ENCODE data around the gene SPAG17. TPM values are rescaled to one million over a fixed set of nuclear protein-coding genes. Genes with fewer than 3 reads are reported as not detected.

The SPAG17 gene
- total RNA-seq, 6 donors from 2014 or later, result 0.26 to 94.3 (median 11.3) TPM

- 74 to 88% methylated on average over 3 of the region's 3 CpGs for WGBS, 2 donors
Measured at GRCh38 chr1:118023199-118023598, 161.8 kb downstream of the SPAG17 start.

DNA sequence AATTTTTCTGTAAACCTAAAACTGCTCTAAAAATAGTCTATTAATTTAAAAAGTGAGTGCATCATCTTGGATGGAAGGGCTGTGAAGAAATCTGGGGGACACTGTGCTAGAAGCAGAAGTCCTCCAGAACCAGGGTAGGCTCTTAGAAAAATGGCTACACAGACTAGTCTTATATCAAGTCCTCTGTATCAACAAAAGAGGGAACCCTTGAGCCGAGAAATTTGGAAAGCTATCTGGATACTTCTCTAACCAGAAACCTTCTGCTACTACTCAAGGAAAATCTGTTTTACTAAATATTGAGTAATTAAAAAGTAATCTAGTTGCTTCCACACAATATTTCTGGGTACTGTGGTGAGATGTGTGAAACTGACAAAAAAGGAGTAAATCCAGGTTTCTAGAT, 163.4 kb downstream of the SPAG17 start:
- no peak for DNase-seq
- TF ChIP-seq POLR2A (IDR thresholded peaks at IDR 0.05), result no peak
- TF ChIP-seq, protein P1, sequence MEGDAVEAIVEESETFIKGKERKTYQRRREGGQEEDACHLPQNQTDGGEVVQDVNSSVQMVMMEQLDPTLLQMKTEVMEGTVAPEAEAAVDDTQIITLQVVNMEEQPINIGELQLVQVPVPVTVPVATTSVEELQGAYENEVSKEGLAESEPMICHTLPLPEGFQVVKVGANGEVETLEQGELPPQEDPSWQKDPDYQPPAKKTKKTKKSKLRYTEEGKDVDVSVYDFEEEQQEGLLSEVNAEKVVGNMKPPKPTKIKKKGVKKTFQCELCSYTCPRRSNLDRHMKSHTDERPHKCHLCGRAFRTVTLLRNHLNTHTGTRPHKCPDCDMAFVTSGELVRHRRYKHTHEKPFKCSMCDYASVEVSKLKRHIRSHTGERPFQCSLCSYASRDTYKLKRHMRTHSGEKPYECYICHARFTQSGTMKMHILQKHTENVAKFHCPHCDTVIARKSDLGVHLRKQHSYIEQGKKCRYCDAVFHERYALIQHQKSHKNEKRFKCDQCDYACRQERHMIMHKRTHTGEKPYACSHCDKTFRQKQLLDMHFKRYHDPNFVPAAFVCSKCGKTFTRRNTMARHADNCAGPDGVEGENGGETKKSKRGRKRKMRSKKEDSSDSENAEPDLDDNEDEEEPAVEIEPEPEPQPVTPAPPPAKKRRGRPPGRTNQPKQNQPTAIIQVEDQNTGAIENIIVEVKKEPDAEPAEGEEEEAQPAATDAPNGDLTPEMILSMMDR (IDR thresholded peaks at IDR 0.05), result no peak
- no peak for TF ChIP-seq POLR2AphosphoS5 (IDR thresholded peaks at IDR 0.05)
- TF ChIP-seq EP300 (IDR thresholded peaks at IDR 0.05), result no peak

More at GRCh38 chr1:118023199-118023598, 161.8 kb downstream of the SPAG17 start:
- TF ChIP-seq, protein P1 (IDR thresholded peaks at IDR 0.05), result no peak
- TF ChIP-seq POLR2A (IDR thresholded peaks at IDR 0.05) (no peak), EP300 (IDR thresholded peaks at IDR 0.05) (no peak), POLR2AphosphoS5 (IDR thresholded peaks at IDR 0.05) (no peak)
- H3K36me3 ChIP-seq, result no peaks in the 10 kb centered on the region
- no peak for ATAC-seq (ENCODE audit: low FRiP score in 2 of 2)
- no peaks in the 10 kb centered on the region for H3K4me1 ChIP-seq
- no peaks in the 10 kb centered on the region for H3K9me3 ChIP-seq
- no peak overlapping the region for H3K4me3 ChIP-seq
- no peak for DNase-seq
- H3K27me3 ChIP-seq, result no peaks in the 10 kb centered on the region
- no peak overlapping the region for H3K27ac ChIP-seq

DNA sequence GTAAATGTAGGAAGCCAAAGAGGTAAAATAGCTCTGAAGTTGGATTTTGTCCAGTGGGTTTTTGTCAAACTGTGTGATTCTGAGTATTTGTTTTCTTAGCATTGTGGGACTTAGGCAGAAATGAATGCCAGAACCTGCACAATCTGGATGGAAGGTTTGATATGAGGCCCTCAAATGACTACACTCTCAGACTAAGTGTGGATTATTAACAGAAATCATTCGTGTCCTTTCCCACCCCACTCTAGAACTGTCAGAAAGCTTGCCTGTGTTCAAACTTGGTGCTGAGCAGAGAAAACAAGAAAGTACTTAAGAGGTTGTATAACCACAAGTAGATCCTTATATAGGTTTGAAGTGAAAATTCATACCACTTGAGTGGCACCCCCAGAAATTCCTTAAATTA, 167.0 kb downstream of the SPAG17 start:
- H3K27ac ChIP-seq, result no peak overlapping the region
- TF ChIP-seq POLR2A (IDR thresholded peaks at IDR 0.05), result no peak
- TF ChIP-seq POLR2AphosphoS5 (IDR thresholded peaks at IDR 0.05), result no peak
- TF ChIP-seq EP300 (IDR thresholded peaks at IDR 0.05), result no peak
- TF ChIP-seq, protein P1 (IDR thresholded peaks at IDR 0.05), result no peak
- no peaks in the 10 kb centered on the region for H3K27me3 ChIP-seq
- H3K36me3 ChIP-seq, result no peaks in the 10 kb centered on the region
- ATAC-seq (ENCODE audit: low FRiP score in 2 of 2) (no peak), DNase-seq (no peak)
- WGBS, 2 donors, result 48 to 92% methylated on average over 1 of the region's 1 CpG
- H3K9me3 ChIP-seq, result no peaks in the 10 kb centered on the region
- H3K4me3 ChIP-seq, result no peak overlapping the region
- no peaks in the 10 kb centered on the region for H3K4me1 ChIP-seq

More for the DNA sequence above, 163.4 kb downstream of the SPAG17 start:
- Histone ChIP-seq H3K27ac (no peak overlapping the region), H3K27me3 (no peaks in the 10 kb centered on the region), H3K36me3 (no peaks in the 10 kb centered on the region), H3K4me3 (no peak overlapping the region), H3K4me1 (no peaks in the 10 kb centered on the region), H3K9me3 (no peaks in the 10 kb centered on the region)
- WGBS, 2 donors, result 40 to 43% methylated on average over 1 of the region's 1 CpG
- no peak for ATAC-seq (ENCODE audit: low FRiP score in 2 of 2)

DNA sequence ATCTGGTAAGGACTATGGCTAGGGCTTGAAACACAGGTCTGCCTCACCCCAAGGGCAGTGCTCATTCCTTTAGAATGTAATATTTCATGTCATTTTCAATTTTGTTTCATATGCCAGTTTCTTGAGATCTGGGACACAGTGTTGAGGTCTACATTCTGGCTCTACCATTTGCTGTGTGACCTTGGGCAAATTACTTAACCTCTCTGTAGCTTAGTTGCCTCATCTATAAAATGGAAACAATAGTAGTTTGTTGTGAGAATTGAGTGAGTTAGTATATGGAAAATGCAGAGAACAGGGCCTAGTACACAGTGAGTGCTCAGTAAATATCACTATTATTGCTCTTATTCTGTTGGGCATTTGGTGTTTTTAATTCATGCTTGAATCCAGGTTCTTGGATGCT, 171.1 kb downstream of the SPAG17 start:
- TF ChIP-seq POLR2AphosphoS5 (IDR thresholded peaks at IDR 0.05) (no peak), EP300 (IDR thresholded peaks at IDR 0.05) (no peak), POLR2A (IDR thresholded peaks at IDR 0.05) (no peak)
- TF ChIP-seq, protein P1 (IDR thresholded peaks at IDR 0.05), result no peak
- no peak overlapping the region for H3K4me3 ChIP-seq
- no peaks in the 10 kb centered on the region for H3K27me3 ChIP-seq
- no peaks in the 10 kb centered on the region for H3K9me3 ChIP-seq
- no peaks in the 10 kb centered on the region for H3K4me1 ChIP-seq
- ATAC-seq (ENCODE audit: low FRiP score in 2 of 2), result no peak
- no peak overlapping the region for H3K27ac ChIP-seq
- DNase-seq, result no peak
- H3K36me3 ChIP-seq, result no peaks in the 10 kb centered on the region

GRCh38 chr1:118013336-118013735, 171.7 kb downstream of the SPAG17 start:
- Histone ChIP-seq H3K36me3 (no peaks in the 10 kb centered on the region), H3K4me1 (no peaks in the 10 kb centered on the region), H3K4me3 (no peak overlapping the region), H3K27me3 (no peaks in the 10 kb centered on the region), H3K27ac (no peak overlapping the region), H3K9me3 (no peaks in the 10 kb centered on the region)
- ATAC-seq (ENCODE audit: low FRiP score in 2 of 2) (no peak), DNase-seq (no peak)
- 85 to 86% methylated on average over 6 of the region's 6 CpGs for WGBS, 2 donors
- TF ChIP-seq, protein P1 (IDR thresholded peaks at IDR 0.05), result no peak
- TF ChIP-seq POLR2A (IDR thresholded peaks at IDR 0.05) (no peak), POLR2AphosphoS5 (IDR thresholded peaks at IDR 0.05) (no peak), EP300 (IDR thresholded peaks at IDR 0.05) (no peak)
